Lower leg skin (tissue), 3 donors: ENCODE results near the gene PIP5K1B.

Source experiments
- POLR2A ChIP-seq, 2 donors: fragments of 450-650 bp; IDR thresholded peaks; one replicate each; pipeline ENCODE4 v1.6.1; 2016 to 2017; ENCODE audit warnings: antibody characterized with exemption in 2 of 2, mild to moderate bottlenecking in 1 of 2, moderate library complexity in 1 of 2
- TF ChIP-seq, protein P1 (sequence below), 3 donors: fragments of 450-650 bp; IDR thresholded peaks; one replicate each; pipeline ENCODE4 v1.5.1; 2016; ENCODE audit warnings: antibody characterized with exemption in 3 of 3, mild to moderate bottlenecking in 3 of 3, moderate library complexity in 2 of 3

DNA sequence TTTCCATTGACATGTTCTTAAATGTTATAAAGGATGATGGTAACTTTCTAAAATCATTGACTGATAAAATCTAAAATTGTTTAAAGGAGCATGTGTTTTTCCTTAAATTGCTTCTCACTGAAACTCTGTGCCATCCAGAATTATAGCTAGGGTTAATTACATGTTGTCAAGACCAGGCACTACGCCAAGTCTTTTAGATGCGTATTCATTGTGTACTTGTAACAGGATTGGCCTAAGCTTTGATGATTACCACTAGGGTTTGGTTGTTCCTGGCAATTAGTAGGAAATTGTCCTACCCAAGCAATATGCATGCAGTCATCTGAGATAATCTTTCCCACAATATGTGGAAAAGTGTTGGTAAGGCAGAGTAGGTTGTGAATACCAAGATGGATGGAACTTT, 265.1 kb downstream of the PIP5K1B start:
- TF ChIP-seq, protein P1, sequence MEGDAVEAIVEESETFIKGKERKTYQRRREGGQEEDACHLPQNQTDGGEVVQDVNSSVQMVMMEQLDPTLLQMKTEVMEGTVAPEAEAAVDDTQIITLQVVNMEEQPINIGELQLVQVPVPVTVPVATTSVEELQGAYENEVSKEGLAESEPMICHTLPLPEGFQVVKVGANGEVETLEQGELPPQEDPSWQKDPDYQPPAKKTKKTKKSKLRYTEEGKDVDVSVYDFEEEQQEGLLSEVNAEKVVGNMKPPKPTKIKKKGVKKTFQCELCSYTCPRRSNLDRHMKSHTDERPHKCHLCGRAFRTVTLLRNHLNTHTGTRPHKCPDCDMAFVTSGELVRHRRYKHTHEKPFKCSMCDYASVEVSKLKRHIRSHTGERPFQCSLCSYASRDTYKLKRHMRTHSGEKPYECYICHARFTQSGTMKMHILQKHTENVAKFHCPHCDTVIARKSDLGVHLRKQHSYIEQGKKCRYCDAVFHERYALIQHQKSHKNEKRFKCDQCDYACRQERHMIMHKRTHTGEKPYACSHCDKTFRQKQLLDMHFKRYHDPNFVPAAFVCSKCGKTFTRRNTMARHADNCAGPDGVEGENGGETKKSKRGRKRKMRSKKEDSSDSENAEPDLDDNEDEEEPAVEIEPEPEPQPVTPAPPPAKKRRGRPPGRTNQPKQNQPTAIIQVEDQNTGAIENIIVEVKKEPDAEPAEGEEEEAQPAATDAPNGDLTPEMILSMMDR (IDR thresholded peaks at IDR 0.05), result no peak
- no peak for TF ChIP-seq POLR2A (IDR thresholded peaks at IDR 0.05)
